Measurements from ENCODE around the gene TOR1B.

GRCh38 chr9:129832982-129833381 lies 30.0 kb downstream of the TOR1B start:
- TF ChIP-seq ZNF768 (tag by site-specific recombination; IDR thresholded peaks at IDR 0.05), result no peak
- TF ChIP-seq CTCF (tag by site-specific recombination; IDR thresholded peaks at IDR 0.05), result no peak
- TF ChIP-seq ZNF274 (IDR thresholded peaks at IDR 0.05; ENCODE audit: low read length), result no peak
- no peak for TF ChIP-seq ZNF274 (tag by site-specific recombination; IDR thresholded peaks at IDR 0.05; ENCODE audit: borderline replicate concordance)
- TF ChIP-seq ZBTB21 (tag by site-specific recombination; IDR thresholded peaks at IDR 0.05), result no peak
- TF ChIP-seq ZNF184 (tag by site-specific recombination; IDR thresholded peaks at IDR 0.05), result no peak
- TF ChIP-seq ZNF521 (tag by site-specific recombination; IDR thresholded peaks at IDR 0.05), result no peak
